ENCODE measurements around the gene GCAT. TPM values are rescaled to one million over a fixed set of nuclear protein-coding genes. Genes with fewer than 3 reads are reported as not detected.

Gene GCAT
- total and polyA plus RNA-seq, 10 of the 15 experiments (the other 5 are each of a cell fraction or from before 2014, with no cell fraction given): 0.95 to 34.3 (median 15.3) TPM

GRCh38 chr22:37809672-37810333 lies 2.1 kb downstream of the GCAT start:
- Histone ChIP-seq H3K9me3 (replicated peaks; ENCODE audit: control insufficient read depth, insufficient read depth, low read length) (no peaks in the 10 kb centered on the region; the same call in 2 of the 3 replicates), H3K4me2 (ENCODE audit: control insufficient read depth, insufficient read depth) (no peak overlapping the region), H4K20me1 (ENCODE audit: control insufficient read depth, insufficient read depth) (no peaks in the 10 kb centered on the region), H3K36me3 (ENCODE audit: control insufficient read depth in 2 of 2, insufficient read depth in 2 of 2, low read length in 1 of 2) (no peaks in the 10 kb centered on the region), H3K27me3 (replicated peaks in 1 of 2; ENCODE audit: control insufficient read depth in 2 of 2, insufficient read depth in 2 of 2, low read length in 1 of 2) (peaks cover 11 to 18% of the 10 kb centered on the region in 2 experiments), H2AFZ (ENCODE audit: control insufficient read depth, low read depth, low read length) (no peak overlapping the region), H3K79me2 (ENCODE audit: control insufficient read depth, insufficient read depth, low read length) (no peaks in the 10 kb centered on the region), H3K9ac (ENCODE audit: control insufficient read depth, insufficient read depth, low read length) (no peak overlapping the region), H3K27ac (ENCODE audit: control insufficient read depth, insufficient read depth) (no peak overlapping the region), H3K4me3 (no peak overlapping the region), H3K4me1 (ENCODE audit: control insufficient read depth, insufficient read depth, low read length) (peaks cover 4% of the 10 kb centered on the region)
- no TSS peak for BruUV-seq (replicated peaks)
- WGBS (ENCODE audit: insufficient coverage, insufficient replicate concordance, low lambda C conversion rate, missing lambda C conversion rate): 76% methylated on average over 5 of the region's 5 CpGs
- intact Hi-C loops (cut with micrococcal nuclease; ENCODE audit: unreplicated experiment) (no loop called here), in situ Hi-C loops (cut with MboI) (no loop called here)
- DNase-seq (ENCODE audit: low read depth, low spot score) (no peak), ATAC-seq (no peak), FAIRE-seq (no peak)
- ChIA-PET CTCF (interaction anchor here (0.5 to 4.5 kb wide), 4 partner anchors 9 to 148 kb away, joined by 3 to 47 read pairs (median 8); no protein-coding TSS in a partner anchor), SMC1A (ENCODE audit: uncharacterized antibody, unreplicated experiment) (no interaction called here), RAD21 (ENCODE audit: unreplicated experiment) (no interaction called here), POLR2A (interaction anchor here (0.7 kb wide), 1 partner anchor 270 kb away, joined by 3 read pairs; no protein-coding TSS in a partner anchor)
- TF ChIP-seq MYC (IDR thresholded peaks at IDR 0.05; ENCODE audit: insufficient read depth, insufficient read length, insufficient replicate concordance, low read length, severe bottlenecking): no peak
- TF ChIP-seq CHD2 (IDR thresholded peaks at IDR 0.05; ENCODE audit: borderline replicate concordance, low read depth, low read length): no peak
- TF ChIP-seq SUZ12 (IDR thresholded peaks at IDR 0.05; ENCODE audit: unreplicated experiment): no peak
- TF ChIP-seq POLR2AphosphoS2 (IDR thresholded peaks at IDR 0.05; ENCODE audit: low read depth, low read length): no peak
- TF ChIP-seq KAT2A (conservative IDR thresholded peaks at IDR 0.05; ENCODE audit: control insufficient read depth, low read depth, low read length): no peak
- TF ChIP-seq PRDM15 (CRISPR knock-in tag; IDR thresholded peaks at IDR 0.05): no peak
- TF ChIP-seq TCF3 (IDR thresholded peaks at IDR 0.05; ENCODE audit: borderline replicate concordance, insufficient read depth, low read depth, low read length): no peak
- TF ChIP-seq ZBTB40 (IDR thresholded peaks at IDR 0.05; ENCODE audit: borderline replicate concordance): no peak
- TF ChIP-seq SMARCA5 (IDR thresholded peaks at IDR 0.05): no peak
- no peak for TF ChIP-seq CTCF (IDR thresholded peaks at IDR 0.05 in 2 of 3, conservative IDR thresholded peaks at IDR 0.05 in 1 of 3; ENCODE audit: control insufficient read depth in 2 of 3, extremely low read depth in 1 of 3, insufficient read depth in 1 of 3, low read depth in 3 of 3, low read length in 3 of 3)
- no peak for TF ChIP-seq HDAC2 (IDR thresholded peaks at IDR 0.05)
- no peak for TF ChIP-seq SREBF1 (IDR thresholded peaks at IDR 0.05; ENCODE audit: low read length)

Measured in GM12878 (cell line).